ENCODE measurements around the gene NSUN7. TPM values are rescaled to one million over a fixed set of nuclear protein-coding genes. Genes with fewer than 3 reads are reported as not detected.

The NSUN7 gene
- total and polyA plus RNA-seq, 2 of the 13 experiments (the other 11 are each of a cell fraction or from before 2014, with no cell fraction given), result 0.05 TPM; not detected in 1

DNA sequence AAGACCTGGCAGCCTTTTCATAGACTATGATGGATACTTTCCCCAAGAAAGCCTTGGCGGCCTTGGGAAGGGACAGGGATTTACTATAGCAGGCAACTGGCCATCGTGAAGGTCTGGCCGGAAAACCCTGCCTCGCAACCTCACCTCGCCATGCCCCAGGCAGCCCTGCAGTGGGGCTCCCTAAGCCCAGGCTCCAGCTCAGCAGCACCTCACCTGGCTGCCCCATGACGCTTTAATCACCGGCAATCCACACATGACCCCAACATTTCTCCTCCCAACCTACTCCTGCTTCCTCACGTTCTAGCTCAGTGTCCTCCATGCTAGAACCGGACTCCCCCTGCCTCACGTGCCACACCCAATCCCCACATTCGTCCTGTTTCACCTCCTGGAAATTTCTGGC lies 82.4 kb downstream of the NSUN7 start:
- BruUV-seq (replicated peaks), result no TSS peak
- ChIA-PET POLR2A (no interaction called here), CTCF (ENCODE audit: low intra/inter-chr PET ratio, low total read pairs) (no interaction called here)
- Histone ChIP-seq H2AFZ (ENCODE audit: low read length) (no peak overlapping the region), H3K27ac (ENCODE audit: extremely low read length, insufficient read depth, low read length) (no peak overlapping the region), H3K4me1 (ENCODE audit: insufficient read depth, low read length) (0 out of 2 replicates have a peak, but pooled peaks cover 9% of the 10 kb centered on the region), H4K20me1 (ENCODE audit: insufficient read depth, low read length) (no peaks in the 10 kb centered on the region), H3K36me3 (replicated peaks in 1 of 2; ENCODE audit: control insufficient read depth in 1 of 2, insufficient read depth in 2 of 2, low read length in 2 of 2) (peaks cover 7 to 8% of the 10 kb centered on the region in 2 experiments; a peak in 3 of 5 replicates), H3K9ac (ENCODE audit: insufficient read depth, low read depth, low read length) (no peak overlapping the region), H3K4me2 (ENCODE audit: low read depth, low read length) (no peak overlapping the region), H3K27me3 (ENCODE audit: control insufficient read depth in 1 of 2, insufficient read depth in 2 of 2, low read length in 2 of 2) (no peaks in the 10 kb centered on the region), H3K79me2 (ENCODE audit: insufficient read depth, low read length) (no peaks in the 10 kb centered on the region), H3K4me3 (replicated peaks in 1 of 3; ENCODE audit: insufficient read depth in 1 of 3, low read depth in 2 of 3, low read length in 3 of 3) (no peak overlapping the region), H3K9me3 (ENCODE audit: low read length) (no peaks in the 10 kb centered on the region)
- ATAC-seq, result no peak
- intact Hi-C loops (cut with micrococcal nuclease; ENCODE audit: unreplicated experiment) (no loop called here), in situ Hi-C loops (cut with HindIII; ENCODE audit: extremely low pct_ligation_motif_present, low pct_unique_long_range_greater_than_20kb) (no loop called here)
- DNase-seq (ENCODE audit: low spot score), result no peak
- no peak for FAIRE-seq
- 99% methylated on average over 11 of the region's 11 CpGs for WGBS (ENCODE audit: low lambda C conversion rate)
- TF ChIP-seq, protein P1, sequence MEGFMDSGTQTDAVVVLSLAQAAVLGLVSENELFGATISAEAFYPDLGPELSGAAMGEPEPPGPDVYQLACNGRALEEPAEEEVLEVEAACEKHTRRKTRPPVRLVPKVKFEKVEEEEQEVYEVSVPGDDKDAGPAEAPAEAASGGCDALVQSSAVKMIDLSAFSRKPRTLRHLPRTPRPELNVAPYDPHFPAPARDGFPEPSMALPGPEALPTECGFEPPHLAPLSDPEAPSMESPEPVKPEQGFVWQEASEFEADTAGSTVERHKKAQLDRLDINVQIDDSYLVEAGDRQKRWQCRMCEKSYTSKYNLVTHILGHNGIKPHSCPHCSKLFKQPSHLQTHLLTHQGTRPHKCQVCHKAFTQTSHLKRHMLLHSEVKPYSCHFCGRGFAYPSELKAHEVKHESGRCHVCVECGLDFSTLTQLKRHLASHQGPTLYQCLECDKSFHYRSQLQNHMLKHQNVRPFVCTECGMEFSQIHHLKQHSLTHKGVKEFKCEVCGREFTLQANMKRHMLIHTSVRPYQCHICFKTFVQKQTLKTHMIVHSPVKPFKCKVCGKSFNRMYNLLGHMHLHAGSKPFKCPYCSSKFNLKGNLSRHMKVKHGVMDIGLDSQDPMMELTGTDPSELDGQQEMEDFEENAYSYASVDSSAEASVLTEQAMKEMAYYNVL (CRISPR knock-in tag; IDR thresholded peaks at IDR 0.05; ENCODE audit: borderline replicate concordance), result no peak
- TF ChIP-seq YY1 (IDR thresholded peaks at IDR 0.05; ENCODE audit: insufficient read depth, insufficient replicate concordance, low read depth, low read length) (no peak), SAFB2 (CRISPR knock-in tag; IDR thresholded peaks at IDR 0.05; ENCODE audit: borderline replicate concordance, low read depth) (no peak), ZNF777 (CRISPR knock-in tag; IDR thresholded peaks at IDR 0.05) (no peak), ZNF766 (CRISPR knock-in tag; IDR thresholded peaks at IDR 0.05; ENCODE audit: borderline replicate concordance) (no peak), CENPX (CRISPR knock-in tag; IDR thresholded peaks at IDR 0.05) (no peak), ZNF3 (CRISPR knock-in tag; IDR thresholded peaks at IDR 0.05) (no peak), ZFY (CRISPR knock-in tag; IDR thresholded peaks at IDR 0.05) (no peak), ARNTL (CRISPR knock-in tag; IDR thresholded peaks at IDR 0.05) (no peak)
- TF ChIP-seq, protein P2, sequence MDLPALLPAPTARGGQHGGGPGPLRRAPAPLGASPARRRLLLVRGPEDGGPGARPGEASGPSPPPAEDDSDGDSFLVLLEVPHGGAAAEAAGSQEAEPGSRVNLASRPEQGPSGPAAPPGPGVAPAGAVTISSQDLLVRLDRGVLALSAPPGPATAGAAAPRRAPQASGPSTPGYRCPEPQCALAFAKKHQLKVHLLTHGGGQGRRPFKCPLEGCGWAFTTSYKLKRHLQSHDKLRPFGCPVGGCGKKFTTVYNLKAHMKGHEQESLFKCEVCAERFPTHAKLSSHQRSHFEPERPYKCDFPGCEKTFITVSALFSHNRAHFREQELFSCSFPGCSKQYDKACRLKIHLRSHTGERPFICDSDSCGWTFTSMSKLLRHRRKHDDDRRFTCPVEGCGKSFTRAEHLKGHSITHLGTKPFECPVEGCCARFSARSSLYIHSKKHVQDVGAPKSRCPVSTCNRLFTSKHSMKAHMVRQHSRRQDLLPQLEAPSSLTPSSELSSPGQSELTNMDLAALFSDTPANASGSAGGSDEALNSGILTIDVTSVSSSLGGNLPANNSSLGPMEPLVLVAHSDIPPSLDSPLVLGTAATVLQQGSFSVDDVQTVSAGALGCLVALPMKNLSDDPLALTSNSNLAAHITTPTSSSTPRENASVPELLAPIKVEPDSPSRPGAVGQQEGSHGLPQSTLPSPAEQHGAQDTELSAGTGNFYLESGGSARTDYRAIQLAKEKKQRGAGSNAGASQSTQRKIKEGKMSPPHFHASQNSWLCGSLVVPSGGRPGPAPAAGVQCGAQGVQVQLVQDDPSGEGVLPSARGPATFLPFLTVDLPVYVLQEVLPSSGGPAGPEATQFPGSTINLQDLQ (CRISPR knock-in tag; IDR thresholded peaks at IDR 0.05), result no peak
- TF ChIP-seq, protein P3, sequence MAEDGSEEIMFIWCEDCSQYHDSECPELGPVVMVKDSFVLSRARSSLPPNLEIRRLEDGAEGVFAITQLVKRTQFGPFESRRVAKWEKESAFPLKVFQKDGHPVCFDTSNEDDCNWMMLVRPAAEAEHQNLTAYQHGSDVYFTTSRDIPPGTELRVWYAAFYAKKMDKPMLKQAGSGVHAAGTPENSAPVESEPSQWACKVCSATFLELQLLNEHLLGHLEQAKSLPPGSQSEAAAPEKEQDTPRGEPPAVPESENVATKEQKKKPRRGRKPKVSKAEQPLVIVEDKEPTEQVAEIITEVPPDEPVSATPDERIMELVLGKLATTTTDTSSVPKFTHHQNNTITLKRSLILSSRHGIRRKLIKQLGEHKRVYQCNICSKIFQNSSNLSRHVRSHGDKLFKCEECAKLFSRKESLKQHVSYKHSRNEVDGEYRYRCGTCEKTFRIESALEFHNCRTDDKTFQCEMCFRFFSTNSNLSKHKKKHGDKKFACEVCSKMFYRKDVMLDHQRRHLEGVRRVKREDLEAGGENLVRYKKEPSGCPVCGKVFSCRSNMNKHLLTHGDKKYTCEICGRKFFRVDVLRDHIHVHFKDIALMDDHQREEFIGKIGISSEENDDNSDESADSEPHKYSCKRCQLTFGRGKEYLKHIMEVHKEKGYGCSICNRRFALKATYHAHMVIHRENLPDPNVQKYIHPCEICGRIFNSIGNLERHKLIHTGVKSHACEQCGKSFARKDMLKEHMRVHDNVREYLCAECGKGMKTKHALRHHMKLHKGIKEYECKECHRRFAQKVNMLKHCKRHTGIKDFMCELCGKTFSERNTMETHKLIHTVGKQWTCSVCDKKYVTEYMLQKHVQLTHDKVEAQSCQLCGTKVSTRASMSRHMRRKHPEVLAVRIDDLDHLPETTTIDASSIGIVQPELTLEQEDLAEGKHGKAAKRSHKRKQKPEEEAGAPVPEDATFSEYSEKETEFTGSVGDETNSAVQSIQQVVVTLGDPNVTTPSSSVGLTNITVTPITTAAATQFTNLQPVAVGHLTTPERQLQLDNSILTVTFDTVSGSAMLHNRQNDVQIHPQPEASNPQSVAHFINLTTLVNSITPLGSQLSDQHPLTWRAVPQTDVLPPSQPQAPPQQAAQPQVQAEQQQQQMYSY (CRISPR knock-in tag; IDR thresholded peaks at IDR 0.05), result no peak
- TF ChIP-seq, protein P4, sequence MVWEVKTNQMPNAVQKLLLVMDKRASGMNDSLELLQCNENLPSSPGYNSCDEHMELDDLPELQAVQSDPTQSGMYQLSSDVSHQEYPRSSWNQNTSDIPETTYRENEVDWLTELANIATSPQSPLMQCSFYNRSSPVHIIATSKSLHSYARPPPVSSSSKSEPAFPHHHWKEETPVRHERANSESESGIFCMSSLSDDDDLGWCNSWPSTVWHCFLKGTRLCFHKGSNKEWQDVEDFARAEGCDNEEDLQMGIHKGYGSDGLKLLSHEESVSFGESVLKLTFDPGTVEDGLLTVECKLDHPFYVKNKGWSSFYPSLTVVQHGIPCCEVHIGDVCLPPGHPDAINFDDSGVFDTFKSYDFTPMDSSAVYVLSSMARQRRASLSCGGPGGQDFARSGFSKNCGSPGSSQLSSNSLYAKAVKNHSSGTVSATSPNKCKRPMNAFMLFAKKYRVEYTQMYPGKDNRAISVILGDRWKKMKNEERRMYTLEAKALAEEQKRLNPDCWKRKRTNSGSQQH (CRISPR knock-in tag; IDR thresholded peaks at IDR 0.05; ENCODE audit: low read depth), result no peak
- TF ChIP-seq, protein P5, sequence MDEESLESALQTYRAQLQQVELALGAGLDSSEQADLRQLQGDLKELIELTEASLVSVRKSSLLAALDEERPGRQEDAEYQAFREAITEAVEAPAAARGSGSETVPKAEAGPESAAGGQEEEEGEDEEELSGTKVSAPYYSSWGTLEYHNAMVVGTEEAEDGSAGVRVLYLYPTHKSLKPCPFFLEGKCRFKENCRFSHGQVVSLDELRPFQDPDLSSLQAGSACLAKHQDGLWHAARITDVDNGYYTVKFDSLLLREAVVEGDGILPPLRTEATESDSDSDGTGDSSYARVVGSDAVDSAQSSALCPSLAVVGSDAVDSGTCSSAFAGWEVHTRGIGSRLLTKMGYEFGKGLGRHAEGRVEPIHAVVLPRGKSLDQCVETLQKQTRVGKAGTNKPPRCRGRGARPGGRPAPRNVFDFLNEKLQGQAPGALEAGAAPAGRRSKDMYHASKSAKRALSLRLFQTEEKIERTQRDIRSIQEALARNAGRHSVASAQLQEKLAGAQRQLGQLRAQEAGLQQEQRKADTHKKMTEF (CRISPR knock-in tag; IDR thresholded peaks at IDR 0.05), result no peak

All from HepG2 (cell line).